NCI-H128 (cell line): ENCODE data around the gene FOXO4.

Experiments used
- DNase-seq: peaks from one replicate; lab custom pipeline; 2025; ENCODE audit not compliant: unreplicated experiment; lab: John Stamatoyannopoulos, UW

Gene FOXO4

GRCh38 chrX:71131510-71131909 is 35.9 kb downstream of the FOXO4 start:
- DNase-seq, result no peak

GRCh38 chrX:71140440-71140839 is 44.8 kb downstream of the FOXO4 start:
- DNase-seq, result no peak

GRCh38 chrX:71143508-71143907 is 47.9 kb downstream of the FOXO4 start:
- DNase-seq, result no peak

GRCh38 chrX:71144651-71145050 is 49.0 kb downstream of the FOXO4 start, which contains the start of gene NLGN3:
Gene NLGN3, plus strand, starts transcription at chrX:71144841. Its CDS starts 2,909 bp downstream, at chrX:71147750.
- no peak for DNase-seq

- DNase-seq, result no peak
Observed at GRCh38 chrX:71147496-71148277, 52.0 kb downstream of the FOXO4 start.

GRCh38 chrX:71148278-71148663 is 52.6 kb downstream of the FOXO4 start:
- no peak for DNase-seq

- DNase-seq, result no peak
Observed at GRCh38 chrX:71151366-71151765, 55.7 kb downstream of the FOXO4 start.
